NCI-H2107 treated with DMSO at 0.1 percent for 48 hours (cell line): ENCODE data around the gene ATP9B.
"Not testable (repeated sequence)": the region's sequence is repeated elsewhere in the genome, so short reads cannot be mapped to it uniquely, and the experiment has no call there.

Experiments used
- DNase-seq: peaks from one replicate; lab custom pipeline; 2025; ENCODE audit not compliant: unreplicated experiment; lab: John Stamatoyannopoulos, UW

The ATP9B gene

DNA sequence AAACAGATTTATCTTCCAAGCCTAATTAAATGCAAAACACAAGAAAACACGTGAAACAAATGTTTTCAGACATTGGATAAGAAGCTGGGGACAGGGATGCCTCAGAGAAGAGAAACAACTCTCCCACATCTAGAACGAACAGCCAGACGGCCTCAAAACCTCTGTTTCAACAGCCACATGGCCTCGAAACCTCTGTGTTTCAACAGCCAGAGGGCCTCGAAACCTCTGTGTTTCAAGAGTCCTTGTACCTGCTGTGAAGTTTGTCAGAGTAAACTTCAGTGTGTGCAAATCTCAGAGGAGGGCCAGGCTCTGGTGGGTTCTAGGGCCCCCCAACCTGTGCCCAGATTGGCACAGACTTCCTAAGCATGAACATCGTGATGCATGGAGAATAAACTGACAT lies 283.2 kb downstream of the ATP9B start:
- DNase-seq, result no peak

DNA sequence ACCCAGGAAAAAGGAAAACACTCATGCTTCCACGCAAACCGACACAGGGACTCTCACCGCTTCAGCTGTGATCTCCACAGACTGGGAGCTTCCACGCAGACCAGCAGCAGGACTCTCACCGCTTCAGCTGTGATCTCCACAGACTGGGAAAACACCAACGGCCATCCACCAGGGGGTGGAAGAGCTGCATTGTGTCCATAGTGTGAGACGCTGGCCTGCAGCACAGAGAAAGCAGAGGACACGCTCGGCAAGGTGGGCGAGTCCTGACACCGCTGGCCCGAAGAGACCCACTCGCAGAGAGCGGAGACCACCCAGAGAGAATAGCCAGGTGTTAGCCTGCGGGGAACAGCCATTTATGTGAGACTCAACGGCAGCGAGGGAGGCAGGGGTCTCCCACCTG lies 284.1 kb downstream of the ATP9B start:
- no peak for DNase-seq

DNA sequence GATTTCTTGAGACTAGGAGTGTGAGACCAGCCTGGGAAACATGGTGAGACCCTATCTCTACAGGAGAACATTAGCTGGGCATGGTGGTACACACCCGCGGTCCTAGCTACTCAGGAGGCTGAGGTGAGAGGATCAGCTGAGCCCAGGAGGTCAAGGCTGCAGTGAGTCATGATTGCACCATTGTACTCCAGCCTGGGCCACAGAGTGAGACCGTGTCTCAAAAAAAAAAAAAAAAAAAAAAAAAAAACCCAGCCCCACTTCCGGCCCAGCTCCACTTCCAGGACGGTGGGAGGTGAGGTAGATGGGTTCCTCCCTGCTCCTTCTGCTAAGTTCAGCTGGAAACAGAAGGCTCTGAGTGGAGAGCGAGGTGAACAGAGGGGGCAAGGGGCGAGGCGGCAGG lies 285.2 kb downstream of the ATP9B start:
- DNase-seq, result no peak

DNA sequence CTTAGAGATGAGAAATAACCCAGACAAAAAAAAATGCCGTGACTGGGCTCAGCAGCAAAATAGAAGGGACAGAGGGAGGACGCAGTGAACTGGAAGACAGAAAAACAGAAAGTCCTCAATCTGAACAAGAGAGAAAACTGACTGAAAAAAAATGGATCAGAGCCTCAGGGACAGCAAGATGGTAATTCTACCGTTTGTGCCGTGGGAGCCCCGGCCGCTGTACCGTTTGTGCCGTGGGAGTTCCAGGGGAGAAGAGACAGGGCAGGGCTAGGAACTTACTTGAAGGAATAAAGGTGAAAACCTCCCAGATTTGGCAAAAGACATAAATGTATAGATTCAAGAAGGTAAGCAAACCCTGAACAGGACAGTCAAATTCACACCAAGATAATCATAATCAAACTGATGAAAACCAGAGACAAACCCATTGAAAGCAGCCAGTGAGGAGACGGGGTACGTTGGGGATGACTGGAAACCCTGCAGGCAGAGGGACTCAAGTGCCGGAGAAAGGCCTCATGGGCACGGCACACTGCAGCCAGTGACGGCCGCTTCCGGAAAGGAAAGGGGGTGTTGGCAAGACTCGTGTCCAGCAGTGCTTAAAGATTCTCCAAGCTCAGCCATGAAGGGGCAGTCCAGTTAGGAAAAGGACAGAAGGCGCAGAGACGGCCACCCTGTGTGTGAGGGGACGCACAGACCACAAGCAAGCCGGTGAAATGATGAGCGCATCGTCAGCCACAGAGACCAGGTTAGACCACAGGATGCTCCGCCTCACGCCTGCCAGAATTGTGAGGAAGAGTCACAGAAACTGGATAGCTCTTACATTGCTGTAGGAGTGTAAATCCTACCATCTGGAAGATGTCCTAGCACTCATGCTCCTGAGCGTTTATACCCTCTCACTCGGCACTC lies 286.5 kb downstream of the ATP9B start:
- no peak for DNase-seq

DNA sequence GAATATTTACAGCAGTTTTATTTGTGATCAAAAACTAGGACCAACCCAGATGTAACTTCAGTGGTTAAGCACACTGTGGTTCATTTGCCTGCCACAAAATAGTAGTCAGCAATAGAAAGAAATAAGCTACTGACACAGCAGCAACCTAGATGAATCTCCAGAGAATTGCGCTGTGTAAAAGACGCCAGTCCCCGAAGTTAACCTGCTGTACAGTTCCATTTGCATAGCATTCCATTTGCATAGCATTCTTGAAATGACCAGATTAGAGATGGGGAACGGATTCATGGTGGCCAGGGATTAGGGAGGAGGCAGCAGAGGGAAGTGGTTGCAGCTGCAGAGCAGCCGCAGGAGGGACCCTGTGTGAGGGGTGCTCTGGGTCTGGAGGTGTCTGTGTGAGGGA lies 287.2 kb downstream of the ATP9B start:
- no peak for DNase-seq

DNA sequence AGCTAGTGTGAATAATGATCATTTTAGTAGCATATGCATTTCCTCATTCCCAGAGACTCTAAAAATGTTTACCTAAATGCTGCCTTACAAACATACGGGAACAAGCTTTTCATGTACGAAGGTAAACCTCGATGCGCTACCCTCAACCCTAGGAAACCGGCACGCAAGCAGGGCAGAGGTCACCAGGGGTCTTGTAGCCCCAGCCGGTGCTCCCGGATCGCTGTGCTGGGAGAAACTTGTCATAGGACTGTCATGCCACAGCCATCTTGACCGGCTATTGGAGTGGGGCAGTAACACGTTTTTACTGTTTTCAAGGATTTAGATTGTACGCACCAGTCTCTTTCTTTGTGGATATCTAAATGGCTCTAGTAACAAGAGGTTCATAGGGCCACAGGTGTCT lies 291.7 kb downstream of the ATP9B start:
- DNase-seq, result no peak

DNA sequence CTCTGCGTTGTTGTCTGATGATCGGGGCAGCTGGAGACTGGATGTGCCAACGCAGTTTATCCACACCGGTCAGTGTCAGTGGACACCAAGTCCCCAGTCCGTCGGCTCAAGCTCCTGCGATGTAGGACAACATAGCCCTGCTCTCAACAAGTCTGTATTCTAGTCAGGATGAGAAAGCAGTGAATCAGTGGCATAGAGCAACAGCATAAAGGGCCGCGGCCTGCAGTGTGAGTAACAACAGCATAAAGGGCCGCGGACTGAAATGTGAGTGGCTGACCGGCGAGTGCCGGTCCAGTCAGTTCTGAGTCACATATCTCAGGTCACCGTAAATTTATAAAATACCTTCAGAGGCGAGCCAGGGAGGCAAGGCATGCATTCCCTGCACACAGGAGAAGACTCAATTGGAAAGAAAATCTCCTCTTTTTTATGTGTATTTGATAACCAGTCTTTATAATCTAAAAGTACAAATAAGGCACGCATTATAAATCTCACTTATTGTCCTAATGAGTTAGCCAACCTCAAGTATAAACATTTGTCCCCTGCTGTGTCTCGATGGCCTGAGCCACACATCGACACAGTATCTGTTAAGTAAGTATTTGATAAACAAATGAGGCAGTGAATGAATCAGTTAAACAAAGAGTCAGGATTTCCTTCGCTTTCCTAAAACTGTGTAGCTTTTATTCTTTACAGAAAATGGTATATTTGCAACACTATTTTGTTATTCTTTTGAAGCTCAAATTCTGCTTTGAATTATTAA lies 292.8 kb downstream of the ATP9B start:
- DNase-seq, result no peak

DNA sequence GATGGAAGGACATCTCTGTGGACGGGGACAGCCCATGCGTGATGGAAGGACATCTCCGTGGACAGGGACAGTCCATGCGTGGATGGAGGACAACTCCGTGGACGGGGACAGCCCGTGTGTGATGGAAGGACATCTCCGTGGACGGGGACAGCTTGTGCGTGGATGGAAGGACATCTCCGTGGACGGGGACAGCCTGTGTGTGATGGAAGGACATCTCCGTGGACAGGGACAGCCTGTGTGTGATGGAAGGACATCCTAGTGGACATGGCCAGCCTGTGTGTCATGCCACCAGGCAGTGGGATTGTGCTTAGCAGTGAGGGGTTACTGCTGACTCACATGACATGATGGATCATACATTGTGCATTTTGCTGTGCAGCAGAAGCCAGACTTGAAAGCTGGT lies 296.5 kb downstream of the ATP9B start:
- DNase-seq, result no peak

DNA sequence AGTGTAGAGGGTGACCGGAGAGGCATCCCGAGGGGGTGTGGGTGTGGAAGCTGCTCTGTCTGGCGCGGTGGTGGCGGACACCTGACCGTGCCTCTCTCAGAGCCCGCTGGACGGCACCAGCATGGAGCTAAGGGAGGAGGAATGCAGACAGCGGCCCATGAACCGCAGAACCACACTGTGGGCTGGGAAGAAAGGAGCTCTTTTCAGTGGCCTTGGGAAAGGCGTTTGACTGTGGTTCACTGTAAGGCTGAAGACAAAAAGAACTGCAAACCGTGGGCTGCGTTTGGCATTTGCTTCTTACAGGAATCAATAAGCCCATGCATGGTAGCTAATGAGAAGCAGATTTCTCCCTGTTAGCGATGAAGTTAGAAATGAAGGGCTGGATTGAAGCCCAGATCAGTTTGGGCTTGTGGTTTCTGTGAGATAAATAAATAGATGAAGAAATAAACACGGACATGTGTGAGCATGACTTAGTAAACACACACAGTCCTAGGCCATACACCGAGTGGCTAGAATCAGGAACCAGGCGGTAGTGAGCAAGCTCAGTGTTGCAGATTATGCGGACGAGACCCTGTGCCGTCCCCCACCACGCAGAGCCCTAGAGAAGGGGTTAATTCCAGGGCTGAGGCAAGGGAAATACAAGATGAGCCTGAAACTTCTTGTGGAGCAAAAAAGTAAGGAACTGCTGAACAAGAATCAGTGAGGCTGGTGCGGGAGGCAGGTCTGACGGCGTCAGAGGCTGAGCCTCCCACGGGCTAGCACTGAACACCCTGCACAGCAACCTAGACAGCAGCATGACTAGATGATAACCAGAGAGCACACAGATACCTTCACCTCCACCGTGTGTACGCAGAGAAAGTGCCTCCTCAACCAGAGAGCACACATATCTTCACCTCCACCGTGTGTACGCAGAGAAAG lies 297.2 kb downstream of the ATP9B start:
- peak; percentile 86 for DNase-seq

DNA sequence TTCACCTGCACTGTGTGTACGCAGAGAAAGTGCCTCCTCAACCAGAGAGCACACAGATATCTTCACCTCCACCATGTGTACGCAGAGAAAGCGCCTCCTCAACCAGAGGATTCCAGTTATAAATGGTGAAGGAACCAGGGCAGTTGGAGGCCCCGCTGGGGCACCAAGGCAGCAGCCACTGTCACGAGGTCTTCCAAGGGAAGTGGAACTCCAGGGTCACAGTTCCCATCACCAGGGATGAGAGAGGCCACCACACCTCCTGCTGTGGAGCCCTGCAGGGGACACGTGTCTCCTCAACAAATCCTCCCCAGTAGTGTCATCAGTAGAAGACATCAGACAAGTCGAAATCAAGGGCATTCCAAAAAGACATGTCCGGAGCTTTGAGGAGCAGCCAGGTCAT lies 298.3 kb downstream of the ATP9B start:
- no peak for DNase-seq

DNA sequence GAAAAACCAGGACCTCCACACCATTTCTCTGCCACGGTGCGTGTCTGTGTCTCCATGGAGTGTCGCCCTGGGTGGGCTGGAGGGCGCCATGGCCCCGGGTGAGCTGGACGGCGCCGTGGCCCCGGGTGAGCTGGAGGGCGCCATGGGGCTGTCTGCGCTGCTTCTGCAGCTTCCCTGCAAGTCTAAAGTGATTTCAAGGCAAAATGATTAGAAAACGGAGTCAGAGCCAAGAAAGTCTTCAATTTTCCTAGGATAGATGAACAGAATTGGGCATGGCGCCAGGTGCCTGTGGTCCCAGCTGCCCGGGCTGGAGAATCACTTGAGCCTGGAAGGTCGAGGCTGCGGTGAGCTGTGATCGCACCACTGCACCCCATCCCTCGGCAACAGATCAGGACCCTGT lies 298.8 kb downstream of the ATP9B start:
- DNase-seq, result no peak

DNA sequence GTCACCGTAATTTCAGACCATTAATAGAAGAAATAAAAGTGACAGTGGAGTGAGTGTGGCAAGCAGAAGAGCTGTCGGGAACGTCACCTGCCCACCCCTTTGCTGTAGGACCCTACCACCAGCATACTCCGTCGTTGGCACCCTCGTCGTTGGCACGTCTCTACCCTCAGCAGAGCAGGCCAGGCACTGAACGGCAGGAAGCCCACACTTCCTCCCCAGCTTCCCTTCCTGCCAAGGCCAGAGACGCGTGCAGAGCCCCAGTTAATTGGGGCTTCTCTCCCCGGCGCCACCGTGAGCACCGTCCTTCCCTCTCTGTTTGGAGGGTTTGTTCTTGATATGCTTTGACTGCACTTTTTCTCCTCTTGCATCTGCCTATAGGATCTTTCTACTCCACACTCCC lies 299.5 kb downstream of the ATP9B start:
- no peak for DNase-seq

DNA sequence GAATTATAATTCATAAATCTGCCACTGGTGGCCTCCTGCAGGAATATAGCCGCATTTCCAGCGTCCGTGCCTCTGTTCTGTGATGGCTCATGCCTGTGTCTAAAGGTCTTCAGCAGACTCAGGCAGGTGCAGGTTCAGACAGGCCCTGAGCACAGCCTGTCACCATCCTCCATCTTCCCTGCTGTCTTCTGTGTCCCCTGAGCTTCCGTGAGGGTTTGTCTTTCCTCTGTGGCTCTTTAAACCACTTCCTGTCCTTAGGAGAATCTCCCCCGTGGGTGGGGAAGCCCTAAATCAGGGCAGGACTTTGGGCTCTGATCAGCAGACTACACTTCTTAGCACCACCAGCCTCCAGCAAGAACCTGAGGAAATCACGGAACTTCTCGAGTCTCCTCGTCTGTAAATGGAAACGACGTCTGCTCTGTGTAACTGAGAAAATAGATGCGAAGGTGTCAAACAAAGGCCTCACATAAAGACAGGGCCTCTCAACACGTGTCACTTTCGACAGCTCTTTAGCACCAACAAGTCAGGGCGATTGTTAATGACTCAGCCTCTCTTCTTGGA lies 302.4 kb downstream of the ATP9B start:
- no peak for DNase-seq

DNA sequence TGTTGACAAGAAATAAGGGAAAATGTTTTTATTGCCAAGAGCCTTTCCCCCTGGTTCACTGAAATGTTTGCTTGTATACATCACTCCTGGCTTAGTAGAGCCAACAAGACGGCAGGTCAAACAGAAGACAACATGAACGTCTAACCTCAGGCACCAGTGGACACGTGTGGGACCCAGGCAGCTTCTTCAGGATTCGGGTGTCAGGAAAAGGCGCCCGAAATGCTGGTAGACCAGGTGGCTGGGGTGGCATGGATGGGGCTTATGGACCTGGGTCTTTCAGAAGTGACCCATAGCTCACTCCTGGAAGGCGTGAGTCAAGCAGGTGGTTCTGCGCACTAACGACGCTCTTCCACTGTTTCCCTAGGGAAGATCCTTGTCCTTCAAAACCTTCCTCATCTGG lies 303.3 kb downstream of the ATP9B start:
- no peak for DNase-seq

DNA sequence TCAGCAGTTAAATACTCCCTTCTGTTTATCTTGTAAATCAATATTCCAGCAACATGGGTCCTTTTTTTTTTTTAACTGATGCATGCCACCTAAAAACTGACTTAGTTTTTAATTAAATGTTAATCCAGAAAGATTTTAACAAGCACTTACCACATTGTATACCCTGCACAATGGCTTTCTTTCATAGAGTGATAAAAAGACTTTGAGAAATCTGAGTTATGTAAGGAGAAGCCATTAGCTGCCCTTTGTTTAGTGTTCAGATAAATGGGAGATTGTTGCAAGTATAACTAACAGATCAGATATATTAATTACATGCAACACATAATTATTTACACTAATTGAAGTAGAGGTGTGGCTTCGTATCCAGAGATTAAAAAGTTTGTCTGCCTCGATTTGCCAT lies 303.8 kb downstream of the ATP9B start:
- DNase-seq, result no peak

DNA sequence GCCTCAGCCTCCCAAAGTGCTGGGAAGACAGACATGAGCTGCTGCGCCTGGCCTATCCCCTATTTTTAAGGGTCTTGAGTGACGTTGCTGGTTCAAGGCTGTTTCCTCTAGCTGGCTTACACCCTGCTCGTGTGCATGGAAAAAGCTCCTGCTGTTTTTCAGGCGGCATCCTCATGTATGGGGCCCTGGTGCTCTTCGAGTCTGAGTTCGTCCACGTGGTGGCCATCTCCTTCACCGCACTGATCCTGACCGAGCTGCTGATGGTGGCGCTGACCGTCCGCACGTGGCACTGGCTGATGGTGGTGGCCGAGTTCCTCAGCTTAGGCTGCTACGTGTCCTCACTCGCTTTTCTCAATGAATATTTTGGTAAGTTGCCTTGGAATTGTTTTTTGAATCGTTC lies 304.5 kb downstream of the ATP9B start:
- no peak for DNase-seq

DNA sequence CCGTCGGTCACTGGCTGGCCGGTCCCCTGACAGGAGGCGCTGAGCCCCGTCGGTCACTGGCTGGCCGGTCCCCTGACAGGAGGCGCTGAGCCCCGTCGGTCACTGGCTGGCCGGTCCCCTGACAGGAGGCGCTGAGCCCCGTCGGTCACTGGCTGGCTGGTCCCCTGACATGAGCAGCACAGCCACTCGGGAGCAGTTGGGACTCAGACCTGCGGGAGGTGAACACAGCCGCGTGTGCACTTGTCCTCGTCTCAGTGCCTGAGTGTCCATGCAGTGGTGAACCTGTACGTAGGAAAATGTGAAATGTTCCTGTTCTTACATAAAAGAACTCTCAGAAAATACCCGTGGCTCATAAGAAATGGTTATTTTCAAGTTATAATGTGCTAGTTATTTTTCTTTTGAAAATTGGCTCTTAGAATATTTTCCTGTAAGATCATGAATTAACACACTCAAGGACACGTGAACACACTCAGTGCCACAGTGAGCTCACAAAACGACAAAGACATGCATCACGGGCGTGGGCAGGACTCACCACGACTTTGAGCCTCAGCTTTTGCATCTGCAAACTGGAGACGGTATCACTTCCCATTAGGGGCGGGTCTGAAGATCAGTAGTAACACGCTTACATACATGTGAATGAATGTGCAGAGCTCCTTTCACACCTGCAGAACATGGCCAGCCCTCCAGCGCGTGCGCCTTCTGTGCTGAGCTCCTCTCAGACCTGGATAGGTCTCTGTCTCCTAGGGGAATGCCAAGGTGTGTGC lies 305.4 kb downstream of the ATP9B start:
- no peak for DNase-seq

DNA sequence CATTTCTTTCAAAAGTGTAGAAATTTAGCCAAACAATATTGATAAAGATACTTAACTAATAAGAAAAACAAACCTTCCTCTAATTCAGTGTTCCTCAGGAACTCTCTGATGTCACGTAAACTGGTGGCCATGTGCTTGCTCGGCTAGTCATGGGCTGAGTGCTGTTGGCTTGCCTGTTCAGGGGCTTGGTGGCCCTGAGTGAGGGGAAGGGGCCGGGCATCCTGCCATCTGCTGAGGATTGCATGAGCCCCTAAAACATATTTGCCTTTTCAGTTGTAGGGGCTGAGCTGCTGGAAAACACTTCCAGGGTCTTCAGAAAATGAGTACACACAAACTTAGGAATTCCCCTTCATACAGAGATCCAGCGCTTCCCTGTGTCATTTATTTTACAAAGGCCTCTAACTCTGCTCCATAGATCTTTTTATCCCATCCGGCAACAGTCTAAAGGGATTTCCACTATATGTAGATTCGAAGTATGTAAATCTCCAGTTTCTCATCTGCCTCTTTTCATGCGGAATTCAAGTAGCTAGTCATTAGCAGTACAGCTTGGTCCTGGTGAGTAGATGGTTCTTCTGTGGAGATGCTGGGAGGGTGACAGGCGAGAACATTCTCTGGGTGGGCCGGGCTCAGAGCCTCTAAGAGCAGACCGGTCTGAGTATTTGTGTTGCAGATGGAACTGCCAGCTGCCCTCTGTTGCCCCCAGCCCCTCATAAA lies 306.4 kb downstream of the ATP9B start:
- no peak for DNase-seq

DNA sequence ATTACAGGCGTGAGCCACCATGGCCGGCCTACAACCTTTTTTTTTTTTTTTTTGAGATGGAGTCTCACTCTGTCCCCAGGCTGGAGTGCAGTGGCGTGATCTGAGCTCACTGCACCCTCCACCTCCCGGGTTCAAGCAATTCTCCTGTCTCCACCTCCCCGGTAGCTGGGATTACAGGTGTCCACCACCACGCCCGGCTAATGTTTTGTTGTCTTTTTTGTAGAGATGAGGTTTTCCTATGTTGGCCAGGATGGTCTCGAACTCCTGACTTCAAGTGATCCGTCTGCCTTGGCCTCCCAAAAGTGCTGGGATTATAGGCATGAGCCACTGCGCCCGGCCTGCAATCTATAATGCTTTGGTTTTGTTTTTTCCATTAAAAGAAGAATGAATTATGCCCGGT lies 307.5 kb downstream of the ATP9B start:
- not testable (repeated sequence) for DNase-seq
